HFF-Myc (cell line): ENCODE data around the gene AQP12B.

Source experiments
- DNase-seq: peaks from one replicate; pipeline ENCODE4 v3.0.0-alpha.2; 2011; ENCODE audit warnings: low read depth; ENCODE audit errors: extremely low read depth
- H3K4me3 ChIP-seq: replicated peaks from 2 replicates; pipeline ENCODE4 v1.5.1; 2011; ENCODE audit warnings: low read depth, mild to moderate bottlenecking, control low read depth, low read length
- CTCF ChIP-seq: IDR thresholded peaks from 2 replicates; pipeline ENCODE4 v1.5.1; 2012; ENCODE audit warnings: mild to moderate bottlenecking, low read depth, low read length, control low read depth; ENCODE audit errors: missing control alignments

AQP12B gene

GRCh38 chr2:240637901-240638345 is 44.8 kb downstream of the AQP12B start:
- H3K4me3 ChIP-seq, result no peak overlapping the region
- TF ChIP-seq CTCF, result no peak
- DNase-seq, result no peak

GRCh38 chr2:240637116-240637900 is 45.4 kb downstream of the AQP12B start:
- no peak for DNase-seq
- H3K4me3 ChIP-seq, result no peak overlapping the region
- no peak for TF ChIP-seq CTCF

GRCh38 chr2:240636563-240637115 is 46.0 kb downstream of the AQP12B start:
- TF ChIP-seq CTCF, result no peak
- no peak for DNase-seq
- H3K4me3 ChIP-seq, result no peak overlapping the region

- H3K4me3 ChIP-seq, result no peak overlapping the region
- no peak for DNase-seq
- no peak for TF ChIP-seq CTCF
Measured at GRCh38 chr2:240635998-240636547, 46.6 kb downstream of the AQP12B start.

- TF ChIP-seq CTCF, result no peak
- no peak for DNase-seq
- no peak overlapping the region for H3K4me3 ChIP-seq
Measured at GRCh38 chr2:240635121-240635997, 47.3 kb downstream of the AQP12B start.

GRCh38 chr2:240632306-240632721 is 50.4 kb downstream of the AQP12B start:
- H3K4me3 ChIP-seq, result no peak overlapping the region

More at GRCh38 chr2:240632306-240632721, 50.4 kb downstream of the AQP12B start:
- TF ChIP-seq CTCF, result no peak
- no peak for DNase-seq
